Adipose tissue (tissue), 3 donors: Measurements from ENCODE around the gene CNTLN. TPM values are rescaled to one million over a fixed set of nuclear protein-coding genes. Genes with fewer than 3 reads are reported as not detected.
"Not testable (repeated sequence)": the region's sequence is repeated elsewhere in the genome, so short reads cannot be mapped to it uniquely, and the experiment has no call there.

Experiments used
- H3K27ac ChIP-seq: one replicate; pipeline ENCODE4 v1.5.1; 2013; ENCODE audit warnings: low read depth, low read length
- WGBS, 3 donors: extraction: QIAGEN DNeasy Blood & Tissue Kit; methylation state at CpG; one replicate each; pipeline ENCODE4 v1.1.7; 2013; 5-methylcytosine and 5-hydroxymethylcytosine counted together
- polyA plus RNA-seq, 3 donors: library from polyadenylated mRNA; stranded (reverse); fragments of 200-250 nt; gene quantifications; one replicate each; pipeline ENCODE4 v1.2.3, GENCODE V29; 2013
- donor health status: healthy with polysubstance abuse.
- donor health status: Bipolar disorder and iron deficiency.
- donor health status: healthy.

Gene CNTLN
- polyA plus RNA-seq, 3 donors = 1.3 to 6.4 (median 2.5) TPM

GRCh38 chr9:17280350-17281012, 145.6 kb downstream of the CNTLN start:
- WGBS, 3 donors = 89 to 93% (median 90%) methylated on average over 4 of the region's 4 CpGs
- H3K27ac ChIP-seq = no peak overlapping the region

GRCh38 chr9:17290673-17291072, 155.8 kb downstream of the CNTLN start:
- WGBS, 3 donors = 94 to 100% (median 98%) methylated on average over 3 to 16 of the region's 22 CpGs

GRCh38 chr9:17291766-17292165, 156.9 kb downstream of the CNTLN start:
- no peak overlapping the region for H3K27ac ChIP-seq
- 94 to 100% (median 98%) methylated on average over 2 of the region's 2 CpGs for WGBS, 3 donors

More at GRCh38 chr9:17290673-17291072, 155.8 kb downstream of the CNTLN start:
- not testable (repeated sequence) for H3K27ac ChIP-seq

- no peak overlapping the region for H3K27ac ChIP-seq
- WGBS, 3 donors = 97 to 99% (median 98%) methylated on average over 12 of the region's 12 CpGs
These were observed 158.8 kb downstream of the CNTLN start for GRCh38 chr9:17293685-17294084.

GRCh38 chr9:17294822-17295624, 160.2 kb downstream of the CNTLN start:
- no peak overlapping the region for H3K27ac ChIP-seq
- WGBS, 3 donors = 98% methylated on average over 28 to 37 of the region's 41 CpGs

GRCh38 chr9:17315341-17315740, 180.5 kb downstream of the CNTLN start:
- H3K27ac ChIP-seq = no peak overlapping the region

- WGBS, 3 donors = 92 to 95% (median 94%) methylated on average over 4 of the region's 4 CpGs
- H3K27ac ChIP-seq = no peak overlapping the region
These were observed 184.0 kb downstream of the CNTLN start for GRCh38 chr9:17318821-17319320.

- WGBS, 3 donors = 48 to 92% (median 85%) methylated on average over 1 of the region's 1 CpG
- H3K27ac ChIP-seq = no peak overlapping the region
These were observed 185.0 kb downstream of the CNTLN start for GRCh38 chr9:17319864-17320263.

- 93 to 98% (median 97%) methylated on average over 10 of the region's 10 CpGs for WGBS, 3 donors
- no peak overlapping the region for H3K27ac ChIP-seq
These were observed 188.3 kb downstream of the CNTLN start for GRCh38 chr9:17322882-17323864.

- H3K27ac ChIP-seq = no peak overlapping the region
- 92 to 96% (median 93%) methylated on average over 2 of the region's 2 CpGs for WGBS, 3 donors
These were observed 193.5 kb downstream of the CNTLN start for GRCh38 chr9:17328331-17328730.

GRCh38 chr9:17330097-17330496, 195.3 kb downstream of the CNTLN start:
- no peak overlapping the region for H3K27ac ChIP-seq

GRCh38 chr9:17332115-17332514, 197.3 kb downstream of the CNTLN start:
- WGBS, 3 donors = 89 to 94% (median 90%) methylated on average over 3 of the region's 3 CpGs
- H3K27ac ChIP-seq = no peak overlapping the region

GRCh38 chr9:17339156-17339555, 204.3 kb downstream of the CNTLN start:
- no peak overlapping the region for H3K27ac ChIP-seq

- WGBS, 3 donors = 95 to 98% (median 97%) methylated on average over 4 of the region's 4 CpGs
- H3K27ac ChIP-seq = no peak overlapping the region
These were observed 207.9 kb downstream of the CNTLN start for GRCh38 chr9:17342696-17343095.

- no peak overlapping the region for H3K27ac ChIP-seq
These were observed 215.0 kb downstream of the CNTLN start for GRCh38 chr9:17349831-17350230.

GRCh38 chr9:17354006-17354405, 219.2 kb downstream of the CNTLN start:
- 93 to 94% (median 94%) methylated on average over 18 to 25 of the region's 25 CpGs for WGBS, 3 donors
- not testable (repeated sequence) for H3K27ac ChIP-seq

- H3K27ac ChIP-seq = no peak overlapping the region
- WGBS, 3 donors = 70 to 82% (median 82%) methylated on average over 2 of the region's 2 CpGs
These were observed 226.5 kb downstream of the CNTLN start for GRCh38 chr9:17361378-17361777.

- WGBS, 3 donors = 96 to 100% (median 100%) methylated on average over 2 of the region's 2 CpGs
- no peak overlapping the region for H3K27ac ChIP-seq
These were observed 232.2 kb downstream of the CNTLN start for GRCh38 chr9:17367035-17367434.
